ENCODE measurements around the gene ANP32E. TPM values are rescaled to one million over a fixed set of nuclear protein-coding genes. Genes with fewer than 3 reads are reported as not detected.
A peak's percentile ranks its signal among the peaks of the same experiment; 100 is the strongest.
"Not testable (repeated sequence)": the region's sequence is repeated elsewhere in the genome, so short reads cannot be mapped to it uniquely, and the experiment has no call there.

ANP32E gene
- total RNA-seq, 2 donors from 2014 or later: 181 to 187 TPM

GRCh38 chr1:150233359-150234308 lies 2.3 kb downstream of the ANP32E start:
- Mint-ChIP-seq H3K9me3 (no peaks in the 10 kb centered on the region), H3K27ac (peak overlapping the region in 1 of 2 donors; percentile 97), H3K36me3 (peaks cover 13 to 20% of the 10 kb centered on the region in 2 donors)
- ATAC-seq (no peak), DNase-seq (ENCODE audit: low spot score in 2 of 2) (no peak)

DNA sequence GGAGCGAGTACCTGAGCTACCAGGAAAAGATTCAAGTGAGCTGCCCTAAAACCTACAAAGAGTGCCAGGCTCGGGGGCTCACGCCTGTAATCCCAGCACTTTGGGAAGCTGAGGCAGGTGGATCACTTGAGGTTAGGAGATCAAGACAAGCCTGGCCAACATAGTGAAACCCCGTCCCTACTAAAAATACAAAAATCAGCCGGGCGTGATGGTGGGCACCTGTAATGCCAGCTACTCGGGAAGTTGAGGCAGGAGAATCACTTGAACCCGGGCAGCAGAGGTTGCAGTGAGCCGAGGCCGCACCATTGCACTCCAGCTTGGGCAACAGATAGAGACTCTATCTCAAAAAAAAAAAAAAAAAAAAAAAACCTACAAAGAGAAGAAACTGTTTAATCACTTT lies 3.0 kb downstream of the ANP32E start:
- Mint-ChIP-seq H3K36me3 (peaks cover 13 to 21% of the 10 kb centered on the region in 2 donors), H3K27ac (peak overlapping the region in 1 of 2 donors; percentile 97)
- ATAC-seq; H3K9me3 Mint-ChIP-seq; DNase-seq (ENCODE audit: low spot score in 2 of 2): not testable (repeated sequence)

DNA sequence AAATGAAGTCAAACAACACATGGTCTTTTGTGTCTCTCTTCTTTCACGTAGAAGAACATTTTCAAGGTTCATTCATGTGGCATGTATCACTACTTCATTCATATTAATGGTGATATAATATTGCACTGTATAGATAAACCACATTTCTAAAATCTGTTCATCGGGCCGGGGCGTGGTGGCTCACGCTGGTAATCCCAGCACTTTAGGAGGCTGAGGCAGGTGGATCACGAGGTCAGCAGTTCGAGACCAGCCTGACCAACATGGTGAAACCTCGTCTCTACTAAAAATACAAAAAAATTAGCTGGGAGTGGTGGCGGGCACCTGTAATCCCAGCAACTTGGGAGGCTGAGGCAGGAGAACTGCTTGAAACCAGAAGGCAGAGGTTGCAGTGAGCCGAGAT lies 7.7 kb downstream of the ANP32E start:
- H3K36me3 Mint-ChIP-seq: peaks cover 15 to 40% of the 10 kb centered on the region in 2 donors
- DNase-seq (ENCODE audit: low spot score in 2 of 2); H3K27ac Mint-ChIP-seq; H3K9me3 Mint-ChIP-seq; ATAC-seq: not testable (repeated sequence)

- ATAC-seq (no peak), DNase-seq (ENCODE audit: low spot score in 2 of 2) (no peak)
- H3K36me3 Mint-ChIP-seq: peaks cover 15 to 40% of the 10 kb centered on the region in 2 donors
- H3K27ac Mint-ChIP-seq: no peak overlapping the region
- H3K9me3 Mint-ChIP-seq: no peaks in the 10 kb centered on the region
These were observed 8.7 kb downstream of the ANP32E start for GRCh38 chr1:150227228-150227627.

GRCh38 chr1:150226486-150226885 lies 9.4 kb downstream of the ANP32E start:
- Mint-ChIP-seq H3K27ac (peak overlapping the region in 1 of 2 donors; percentile 67), H3K9me3 (no peaks in the 10 kb centered on the region), H3K36me3 (peaks cover 15 to 40% of the 10 kb centered on the region in 2 donors)
- ATAC-seq (no peak), DNase-seq (ENCODE audit: low spot score in 2 of 2) (no peak)

- no peaks in the 10 kb centered on the region for H3K9me3 Mint-ChIP-seq
- H3K36me3 Mint-ChIP-seq: peaks cover 15 to 44% of the 10 kb centered on the region in 2 donors
- no peak for ATAC-seq
- DNase-seq (ENCODE audit: low spot score in 2 of 2): no peak
- H3K27ac Mint-ChIP-seq: peak overlapping the region in 1 of 2 donors; percentile 22
These were observed 10.4 kb downstream of the ANP32E start for GRCh38 chr1:150225546-150225945.

DNA sequence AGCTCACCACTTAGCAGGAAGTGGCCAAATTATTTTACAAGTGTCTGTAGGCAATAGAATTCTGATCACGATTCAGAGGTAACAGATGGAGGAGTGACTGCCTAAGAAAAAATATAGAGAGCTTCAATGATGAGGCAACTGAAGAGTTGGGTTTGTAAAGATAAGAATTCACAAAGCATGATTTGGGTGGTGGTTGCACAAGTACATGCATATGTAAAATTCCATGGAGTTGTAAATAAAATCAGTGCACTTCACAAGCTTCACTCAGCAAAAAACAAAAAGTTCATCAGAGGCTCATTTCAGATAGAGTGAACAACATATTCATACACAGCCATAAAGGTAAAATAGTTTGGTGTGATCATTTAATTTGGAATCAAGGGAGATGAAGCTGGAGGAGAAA lies 10.9 kb downstream of the ANP32E start:
- ATAC-seq: no peak
- Mint-ChIP-seq H3K36me3 (peaks cover 15 to 46% of the 10 kb centered on the region in 2 donors), H3K9me3 (no peaks in the 10 kb centered on the region), H3K27ac (no peak overlapping the region)
- DNase-seq (ENCODE audit: low spot score in 2 of 2): no peak

DNA sequence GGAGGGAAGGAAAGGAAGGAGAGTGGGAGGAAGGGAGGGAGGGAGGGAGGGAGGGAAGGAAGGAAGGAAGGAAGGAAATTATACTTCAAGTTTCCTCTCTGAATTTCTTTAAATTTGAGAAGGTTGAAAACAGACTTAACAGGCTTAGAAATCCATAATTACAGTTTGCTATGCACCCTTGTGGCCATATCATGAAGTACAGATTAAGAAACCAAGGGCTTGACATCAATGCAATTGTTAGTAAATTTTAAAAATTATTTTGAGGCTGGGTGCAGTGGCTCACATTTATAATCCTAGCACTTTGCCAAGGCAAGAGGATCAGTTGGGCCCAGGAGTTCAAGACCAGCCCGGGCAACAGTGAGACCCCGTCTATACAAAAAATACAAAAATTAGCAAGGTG lies 14.4 kb downstream of the ANP32E start:
- H3K9me3 Mint-ChIP-seq: no peaks in the 10 kb centered on the region
- H3K27ac Mint-ChIP-seq: no peak overlapping the region
- H3K36me3 Mint-ChIP-seq: peaks cover 11 to 28% of the 10 kb centered on the region in 2 donors
- no peak for DNase-seq (ENCODE audit: low spot score in 2 of 2)
- ATAC-seq: peak in 1 of 2 donors; percentile 44

DNA sequence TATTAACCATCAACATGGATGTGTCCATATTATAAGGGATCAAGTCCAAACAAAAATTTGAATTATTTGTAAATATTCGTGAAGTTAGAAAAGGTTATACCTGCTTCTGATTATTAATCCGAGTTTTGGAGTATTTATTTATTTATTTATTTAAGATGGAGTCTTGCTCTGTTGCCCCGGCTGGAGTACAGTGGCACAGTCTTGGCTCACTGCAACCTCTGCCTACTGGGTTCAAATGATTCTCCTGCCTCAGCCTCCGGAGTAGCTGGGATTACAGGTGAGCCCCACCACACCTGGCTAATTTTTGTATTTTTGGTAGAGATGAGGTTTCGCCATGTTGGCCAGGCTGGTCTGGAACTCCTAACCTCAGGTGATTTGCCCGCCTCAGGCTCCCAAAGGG lies 20.1 kb downstream of the ANP32E start:
- not testable (repeated sequence) for ATAC-seq; H3K27ac Mint-ChIP-seq; H3K36me3 Mint-ChIP-seq; H3K9me3 Mint-ChIP-seq; DNase-seq (ENCODE audit: low spot score in 2 of 2)

GRCh38 chr1:150214099-150214756 lies 21.7 kb downstream of the ANP32E start:
- H3K9me3 Mint-ChIP-seq; DNase-seq (ENCODE audit: low spot score in 2 of 2); H3K36me3 Mint-ChIP-seq: not testable (repeated sequence)
- ATAC-seq: peak in 1 of 2 donors; percentile 40
- H3K27ac Mint-ChIP-seq: peak overlapping the region; percentile 93 to 99

GRCh38 chr1:150213170-150214098 lies 22.5 kb downstream of the ANP32E start:
- Mint-ChIP-seq H3K27ac (peak overlapping the region; percentile 93 to 99), H3K36me3 (no peaks in the 10 kb centered on the region), H3K9me3 (no peaks in the 10 kb centered on the region)
- peak; percentile 99 to 100 for ATAC-seq
- DNase-seq (ENCODE audit: low spot score in 2 of 2): peak; percentile 85 to 93

DNA sequence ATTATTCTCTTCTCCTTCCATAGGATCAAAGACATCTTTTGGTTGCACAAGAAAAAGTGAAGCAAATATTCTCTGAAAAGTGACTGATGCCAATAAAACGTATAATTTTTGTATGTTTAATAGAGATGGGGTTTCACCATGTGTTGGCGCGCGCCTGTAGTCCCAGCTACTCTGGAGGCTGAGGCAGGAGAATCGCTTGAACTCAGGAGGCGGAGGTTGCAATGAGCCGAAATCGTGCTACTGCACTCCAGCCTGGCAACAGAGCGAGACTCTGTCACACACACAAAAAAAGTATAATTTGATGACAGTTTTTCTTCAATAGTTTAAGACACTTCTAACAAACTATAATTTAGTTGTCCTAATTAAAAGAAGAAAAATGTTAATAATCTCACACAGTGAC lies 23.8 kb downstream of the ANP32E start:
- ATAC-seq (no peak), DNase-seq (ENCODE audit: low spot score in 2 of 2) (no peak)
- Mint-ChIP-seq H3K9me3 (no peaks in the 10 kb centered on the region), H3K36me3 (no peaks in the 10 kb centered on the region), H3K27ac (no peak overlapping the region)

DNA sequence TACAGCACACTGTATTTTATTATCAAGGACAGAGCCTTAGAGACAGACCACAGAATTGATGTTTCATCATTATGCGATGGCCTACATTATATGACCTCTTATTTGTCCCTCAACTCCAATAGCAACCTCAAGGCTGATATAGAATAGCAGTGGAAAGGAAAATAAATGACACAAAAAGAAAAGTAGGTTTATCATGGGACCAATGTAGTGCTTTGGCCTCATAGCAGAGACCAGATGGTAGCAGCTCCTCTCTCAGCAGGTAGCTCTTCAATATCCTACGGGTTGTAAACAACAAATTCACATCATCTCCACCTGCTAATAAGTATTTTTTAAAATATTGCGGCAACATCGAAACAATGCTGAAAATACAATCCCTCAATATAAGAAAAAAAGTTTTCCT lies 25.2 kb downstream of the ANP32E start:
- no peaks in the 10 kb centered on the region for H3K36me3 Mint-ChIP-seq
- no peak overlapping the region for H3K27ac Mint-ChIP-seq
- no peaks in the 10 kb centered on the region for H3K9me3 Mint-ChIP-seq

GRCh38 chr1:150210091-150210490 lies 25.8 kb downstream of the ANP32E start:
- no peaks in the 10 kb centered on the region for H3K9me3 Mint-ChIP-seq

More for the DNA sequence above, 25.2 kb downstream of the ANP32E start:
- DNase-seq (ENCODE audit: low spot score in 2 of 2) (no peak), ATAC-seq (no peak)

DNA sequence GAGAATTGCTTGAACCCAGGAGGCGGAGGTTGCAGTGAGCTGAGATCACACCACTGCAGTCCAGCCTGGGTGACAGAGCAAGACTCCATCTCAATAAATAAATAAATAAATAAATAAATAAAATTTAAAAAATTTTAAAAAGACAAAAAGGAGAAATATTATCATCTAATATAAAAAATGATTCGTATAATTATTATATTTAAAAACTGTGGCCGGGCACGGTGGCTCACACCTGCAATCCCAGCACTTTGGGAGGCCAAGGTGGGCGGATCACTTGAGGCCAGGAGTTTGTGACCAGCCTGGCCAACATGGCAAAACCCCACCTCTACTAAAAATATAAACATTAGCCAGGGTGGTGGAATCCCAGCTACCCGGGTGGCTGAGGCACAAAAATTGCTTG lies 27.5 kb downstream of the ANP32E start:
- not testable (repeated sequence) for H3K36me3 Mint-ChIP-seq; H3K9me3 Mint-ChIP-seq; DNase-seq (ENCODE audit: low spot score in 2 of 2); ATAC-seq; H3K27ac Mint-ChIP-seq

More at GRCh38 chr1:150210091-150210490, 25.8 kb downstream of the ANP32E start:
- no peaks in the 10 kb centered on the region for H3K36me3 Mint-ChIP-seq
- ATAC-seq (no peak), DNase-seq (ENCODE audit: low spot score in 2 of 2) (no peak)
- H3K27ac Mint-ChIP-seq: no peak overlapping the region

- ATAC-seq (no peak), DNase-seq (ENCODE audit: low spot score in 2 of 2) (no peak)
- Mint-ChIP-seq H3K36me3 (no peaks in the 10 kb centered on the region), H3K27ac (no peak overlapping the region), H3K9me3 (no peaks in the 10 kb centered on the region)
These were observed 28.5 kb downstream of the ANP32E start for GRCh38 chr1:150207281-150207971.

Data from activated naive CD4-positive, alpha-beta T cell treated with anti-CD3 and anti-CD28 coated beads, Interleukin-2, amount 50 U/mL, for 72 hours (primary cell).